Keratinocyte (primary cell): ENCODE data around the gene BRIP1. TPM values are rescaled to one million over a fixed set of nuclear protein-coding genes. Genes with fewer than 3 reads are reported as not detected.

ENCODE experiments used
- DNase-seq: peaks from one replicate; pipeline ENCODE4 v3.0.0-alpha.2; 2011; ENCODE audit warnings: low read depth, missing footprints, low spot score
- FAIRE-seq: peaks from 2 replicates; lab custom pipeline; 2011; peaks lifted over from hg19 to GRCh38; lab: Jason Lieb, UNC
- H2AFZ ChIP-seq: 2 replicates; pipeline ENCODE4 v1.6.0; 2012; ENCODE audit warnings: low read length, control low read depth, inconsistent platforms; ENCODE audit not compliant: control insufficient read depth
- H3K27ac ChIP-seq: 2 replicates; pipeline ENCODE4 v1.5.1; 2011; ENCODE audit warnings: low read length; ENCODE audit not compliant: control insufficient read depth, insufficient read depth
- H3K27me3 ChIP-seq: 3 replicates; pipeline ENCODE4 v1.6.0; 2011; ENCODE audit warnings: low read length; ENCODE audit not compliant: control insufficient read depth, insufficient read depth; ENCODE audit errors: extremely low read depth
- H3K36me3 ChIP-seq, 2 experiments: 2 replicates in 1 of 2; 3 replicates in 1 of 2; pipeline ENCODE4 v1.5.1; 2011; ENCODE audit warnings: low read length in 2 of 2, mild to moderate bottlenecking in 1 of 2; ENCODE audit not compliant: control insufficient read depth in 2 of 2, insufficient read depth in 2 of 2; ENCODE audit errors: extremely low read depth in 1 of 2
- H3K4me1 ChIP-seq: 3 replicates; pipeline ENCODE4 v1.5.1; 2011; ENCODE audit warnings: low read length; ENCODE audit not compliant: control insufficient read depth, insufficient read depth; ENCODE audit errors: extremely low read depth
- H3K4me2 ChIP-seq: 3 replicates; pipeline ENCODE4 v1.6.0; 2011; ENCODE audit warnings: low read depth, low read length; ENCODE audit not compliant: control insufficient read depth, insufficient read depth; ENCODE audit errors: extremely low read depth
- H3K4me3 ChIP-seq, 3 experiments: fragments of 200-600 bp in 1 of 3; sonication (generic) in 1 of 3; 2 replicates in 2 of 3; 3 replicates in 1 of 3; pipeline ENCODE4 v1.5.1; 2011 to 2016; ENCODE audit warnings: low read length in 3 of 3, mild to moderate bottlenecking in 3 of 3, control low read depth in 2 of 3, inconsistent platforms in 1 of 3, low read depth in 1 of 3, mixed read lengths in 1 of 3, mixed run types in 1 of 3, moderate library complexity in 1 of 3; ENCODE audit not compliant: control insufficient read depth in 2 of 3, insufficient read depth in 2 of 3; ENCODE audit errors: extremely low read depth in 1 of 3
- H3K79me2 ChIP-seq: 2 replicates; pipeline ENCODE4 v1.6.0; 2012; ENCODE audit warnings: low read length; ENCODE audit not compliant: control insufficient read depth, insufficient read depth
- H3K9ac ChIP-seq: 3 replicates; pipeline ENCODE4 v1.6.0; 2011; ENCODE audit warnings: low read length; ENCODE audit not compliant: control insufficient read depth, insufficient read depth; ENCODE audit errors: extremely low read depth
- H3K9me1 ChIP-seq: 3 replicates; pipeline ENCODE4 v1.6.0; 2011; ENCODE audit warnings: low read length; ENCODE audit not compliant: control insufficient read depth, insufficient read depth; ENCODE audit errors: extremely low read depth
- H3K9me3 ChIP-seq: 2 replicates; pipeline ENCODE4 v1.5.1; 2012; ENCODE audit warnings: low read depth, low read length; ENCODE audit not compliant: control insufficient read depth
- H4K20me1 ChIP-seq: 3 replicates; pipeline ENCODE4 v1.6.0; 2011; ENCODE audit warnings: low read length; ENCODE audit not compliant: control insufficient read depth, insufficient read depth; ENCODE audit errors: extremely low read depth
- EZH2 ChIP-seq: IDR thresholded peaks from one replicate; pipeline ENCODE4 v1.6.1; 2012; ENCODE audit warnings: inconsistent platforms, mild to moderate bottlenecking, low read length, moderate library complexity
- dilution Hi-C: fragments of 300-500 bp; cut with MboI; formaldehyde crosslinking; loops from one replicate; pipeline ENCODE4 v1.7.0; 2020; ENCODE audit warnings: low sequenced_read_pairs; ENCODE audit not compliant: extremely low pct_ligation_motif_present
- polyA plus RNA-seq, 5 experiments: library from polyadenylated mRNA; depleted of rRNA in 3 of 5; stranded (reverse) in 3 of 5; stranded (forward) in 1 of 5; unstranded in 1 of 5; fragments of >200 nt; gene quantifications; 1 replicate in 1 of 5; 2 replicates in 3 of 5; 3 replicates in 1 of 5; pipeline versions ENCODE4 v1.2.1 to v1.2.3, GENCODE V29; 2011 to 2012; ENCODE audit warnings: missing spikeins in 2 of 5, low read depth in 1 of 5, low replicate concordance in 1 of 5
- TF ChIP-seq, protein P1 (sequence below), 3 experiments: IDR thresholded peaks in 1 of 3; conservative IDR thresholded peaks in 1 of 3; optimal IDR thresholded peaks in 1 of 3; 2 replicates in 2 of 3; 3 replicates in 1 of 3; pipeline versions ENCODE3 to v1.5.1; 2011; ENCODE audit warnings: low read length in 3 of 3, mild to moderate bottlenecking in 3 of 3, moderate library complexity in 2 of 3, control low read depth in 1 of 3, inconsistent platforms in 1 of 3; ENCODE audit not compliant: insufficient read depth in 2 of 3; ENCODE audit errors: extremely low read depth in 1 of 3

Gene BRIP1
- polyA plus RNA-seq, 1 donor (not counting 4 experiments of a cell fraction or from before 2014, with no cell fraction given) = 4.0 TPM

DNA sequence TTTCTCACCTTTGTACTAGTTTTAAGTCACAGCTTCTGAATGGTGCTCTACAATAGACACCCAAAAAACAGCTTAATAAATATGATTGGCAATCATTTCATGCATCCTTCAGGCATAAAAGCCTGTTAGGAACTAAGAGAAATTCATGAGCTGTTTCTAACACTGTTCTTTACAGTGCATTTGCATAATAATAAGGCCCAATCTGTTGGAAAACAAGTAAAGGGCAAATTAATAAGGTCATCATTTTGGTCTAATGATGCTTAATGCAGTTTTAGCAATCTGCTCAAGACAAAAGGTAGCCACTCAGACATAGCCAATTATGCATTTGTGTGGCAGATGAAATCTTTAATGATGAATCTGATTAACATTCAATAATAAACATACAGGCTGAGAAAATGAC is 216.8 kb downstream of the BRIP1 start:
- FAIRE-seq (no peak), DNase-seq (no peak)
- no peak overlapping the region for H3K9ac ChIP-seq
- H2AFZ ChIP-seq = no peak overlapping the region
- H3K9me1 ChIP-seq = no peaks in the 10 kb centered on the region
- H3K27me3 ChIP-seq = no peaks in the 10 kb centered on the region
- H3K79me2 ChIP-seq = no peaks in the 10 kb centered on the region
- no peak overlapping the region for H3K27ac ChIP-seq
- dilution Hi-C loops = no loop called here
- H3K4me2 ChIP-seq = no peak overlapping the region
- no peak for TF ChIP-seq EZH2
- TF ChIP-seq, protein P1, sequence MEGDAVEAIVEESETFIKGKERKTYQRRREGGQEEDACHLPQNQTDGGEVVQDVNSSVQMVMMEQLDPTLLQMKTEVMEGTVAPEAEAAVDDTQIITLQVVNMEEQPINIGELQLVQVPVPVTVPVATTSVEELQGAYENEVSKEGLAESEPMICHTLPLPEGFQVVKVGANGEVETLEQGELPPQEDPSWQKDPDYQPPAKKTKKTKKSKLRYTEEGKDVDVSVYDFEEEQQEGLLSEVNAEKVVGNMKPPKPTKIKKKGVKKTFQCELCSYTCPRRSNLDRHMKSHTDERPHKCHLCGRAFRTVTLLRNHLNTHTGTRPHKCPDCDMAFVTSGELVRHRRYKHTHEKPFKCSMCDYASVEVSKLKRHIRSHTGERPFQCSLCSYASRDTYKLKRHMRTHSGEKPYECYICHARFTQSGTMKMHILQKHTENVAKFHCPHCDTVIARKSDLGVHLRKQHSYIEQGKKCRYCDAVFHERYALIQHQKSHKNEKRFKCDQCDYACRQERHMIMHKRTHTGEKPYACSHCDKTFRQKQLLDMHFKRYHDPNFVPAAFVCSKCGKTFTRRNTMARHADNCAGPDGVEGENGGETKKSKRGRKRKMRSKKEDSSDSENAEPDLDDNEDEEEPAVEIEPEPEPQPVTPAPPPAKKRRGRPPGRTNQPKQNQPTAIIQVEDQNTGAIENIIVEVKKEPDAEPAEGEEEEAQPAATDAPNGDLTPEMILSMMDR (optimal IDR thresholded peaks at IDR 0.05 in 1 of 3, IDR thresholded peaks at IDR 0.05 in 1 of 3, conservative IDR thresholded peaks at IDR 0.05 in 1 of 3; ENCODE audit: extremely low read depth in 1 of 3, insufficient read depth in 2 of 3, low read length in 3 of 3) = no peak
- no peaks in the 10 kb centered on the region for H3K36me3 ChIP-seq
- H3K4me1 ChIP-seq = no peaks in the 10 kb centered on the region
- H3K9me3 ChIP-seq = no peaks in the 10 kb centered on the region
- H3K4me3 ChIP-seq = no peak overlapping the region
- no peaks in the 10 kb centered on the region for H4K20me1 ChIP-seq

- no peaks in the 10 kb centered on the region for H3K4me1 ChIP-seq
- H3K4me2 ChIP-seq = no peak overlapping the region
- H3K4me3 ChIP-seq = no peak overlapping the region
- no peaks in the 10 kb centered on the region for H3K9me1 ChIP-seq
- H3K79me2 ChIP-seq = no peaks in the 10 kb centered on the region
- H3K36me3 ChIP-seq = no peaks in the 10 kb centered on the region
- no peaks in the 10 kb centered on the region for H4K20me1 ChIP-seq
- H3K27ac ChIP-seq = no peak overlapping the region
- H3K27me3 ChIP-seq = no peaks in the 10 kb centered on the region
- H3K9ac ChIP-seq = no peak overlapping the region
- no peaks in the 10 kb centered on the region for H3K9me3 ChIP-seq
- DNase-seq = no peak
- no peak for FAIRE-seq
- H2AFZ ChIP-seq = no peak overlapping the region
- TF ChIP-seq, protein P1 (optimal IDR thresholded peaks at IDR 0.05 in 1 of 3, IDR thresholded peaks at IDR 0.05 in 1 of 3, conservative IDR thresholded peaks at IDR 0.05 in 1 of 3; ENCODE audit: extremely low read depth in 1 of 3, insufficient read depth in 2 of 3, low read length in 3 of 3) = no peak
- TF ChIP-seq EZH2 = no peak
- dilution Hi-C loops = no loop called here
Observed at GRCh38 chr17:61645920-61646319, 217.4 kb downstream of the BRIP1 start.
